Endothelial cell of umbilical vein (primary cell): ENCODE results near the gene MAML3. TPM values are rescaled to one million over a fixed set of nuclear protein-coding genes. Genes with fewer than 3 reads are reported as not detected.
A peak's percentile ranks its signal among the peaks of the same experiment; 100 is the strongest.

Experiments
- BruUV-seq: library from RNA; stranded (reverse); fragments of 400-500 nt; replicated peaks from 2 replicates; lab custom pipeline; 2021; lab: Mats Ljungman, UMichigan
- CTCF ChIA-PET: fragments of 300-600, 350-600 bp; sonication (Branson Sonifier 250); formaldehyde crosslinking; loops from one replicate; lab custom pipeline; 2021; ENCODE audit warnings: antibody characterized with exemption, inconsistent platforms; lab: Charles Lee
- POLR2A ChIA-PET: fragments of 300-600, 350-600 bp; sonication (Branson Sonifier 250); formaldehyde crosslinking; loops from one replicate; lab custom pipeline; 2021; ENCODE audit warnings: antibody characterized with exemption, inconsistent platforms; lab: Charles Lee
- DNase-seq: peaks from one replicate; pipeline ENCODE4 v3.0.0-alpha.2; 2011; ENCODE audit warnings: low read depth, low spot score
- FAIRE-seq: peaks from 2 replicates; lab custom pipeline; 2011; peaks lifted over from hg19 to GRCh38; lab: Jason Lieb, UNC
- H2AFZ ChIP-seq: 2 replicates; pipeline ENCODE4 v1.6.0; 2012; ENCODE audit warnings: low read depth, low read length, control low read depth, inconsistent platforms
- H3K27ac ChIP-seq: 2 replicates; pipeline ENCODE4 v1.5.1; 2011; ENCODE audit warnings: low read depth, mild to moderate bottlenecking, control low read depth, low read length, moderate library complexity; ENCODE audit not compliant: insufficient read depth
- H3K27me3 ChIP-seq, 2 experiments: 2 replicates each; pipeline versions ENCODE4 v1.6.0 to v1.6.1; 2011; ENCODE audit warnings: low read length in 2 of 2, mixed read lengths in 1 of 2; ENCODE audit not compliant: control insufficient read depth in 2 of 2, insufficient read depth in 2 of 2
- H3K36me3 ChIP-seq, 2 experiments: 2 replicates in 1 of 2; 3 replicates in 1 of 2; pipeline ENCODE4 v1.5.1; 2011; ENCODE audit warnings: low read length in 2 of 2, mild to moderate bottlenecking in 1 of 2, moderate library complexity in 1 of 2; ENCODE audit not compliant: control insufficient read depth in 2 of 2, insufficient read depth in 2 of 2; ENCODE audit errors: extremely low read depth in 1 of 2
- H3K4me1 ChIP-seq: 3 replicates; pipeline ENCODE4 v1.5.1; 2011; ENCODE audit warnings: mild to moderate bottlenecking, low read length; ENCODE audit not compliant: control insufficient read depth, insufficient read depth; ENCODE audit errors: extremely low read depth
- H3K4me2 ChIP-seq: 2 replicates; pipeline ENCODE4 v1.6.1; 2011; ENCODE audit warnings: low read length, control low read depth, mixed read lengths; ENCODE audit not compliant: insufficient read depth
- H3K4me3 ChIP-seq, 3 experiments: fragments of 200-600 bp in 1 of 3; sonication (generic), shearing (Covaris generic) in 1 of 3; replicated peaks in 1 of 3; 2 replicates each; pipeline ENCODE4 v1.5.1; 2011 to 2016; ENCODE audit warnings: control low read depth in 3 of 3, low read length in 3 of 3, mild to moderate bottlenecking in 2 of 3, inconsistent platforms in 1 of 3, low read depth in 1 of 3, moderate library complexity in 1 of 3; ENCODE audit not compliant: insufficient read depth in 1 of 3
- H3K79me2 ChIP-seq: 2 replicates; pipeline ENCODE4 v1.6.0; 2012; ENCODE audit warnings: low read length, inconsistent platforms; ENCODE audit not compliant: control insufficient read depth, insufficient read depth
- H3K9ac ChIP-seq: replicated peaks from 2 replicates; pipeline ENCODE3; 2011; ENCODE audit warnings: low read length, control low read depth; ENCODE audit not compliant: insufficient read depth; ENCODE audit errors: extremely low read depth
- H3K9me1 ChIP-seq: replicated peaks from 3 replicates; pipeline ENCODE4 v1.6.0; 2011; ENCODE audit warnings: mild to moderate bottlenecking, low read length; ENCODE audit not compliant: control insufficient read depth, insufficient read depth; ENCODE audit errors: extremely low read depth
- H3K9me3 ChIP-seq: replicated peaks from 2 replicates; pipeline ENCODE4 v1.5.1; 2012; ENCODE audit warnings: low read length, inconsistent platforms; ENCODE audit not compliant: control insufficient read depth, insufficient read depth
- H4K20me1 ChIP-seq: replicated peaks from 2 replicates; pipeline ENCODE3; 2011; ENCODE audit warnings: mild to moderate bottlenecking, low read length; ENCODE audit not compliant: control insufficient read depth, insufficient read depth; ENCODE audit errors: extremely low read depth
- EZH2 ChIP-seq: IDR thresholded peaks from 2 replicates; pipeline ENCODE4 v1.6.1; 2012; ENCODE audit warnings: borderline replicate concordance, low read depth, mild to moderate bottlenecking, moderate library complexity, low read length, inconsistent platforms; ENCODE audit not compliant: severe bottlenecking
- FOS ChIP-seq: IDR thresholded peaks from 2 replicates; pipeline ENCODE4 v1.6.1; 2011; ENCODE audit warnings: mild to moderate bottlenecking, low read length, moderate library complexity, borderline replicate concordance; ENCODE audit not compliant: insufficient read depth
- GATA2 ChIP-seq: IDR thresholded peaks from 2 replicates; pipeline ENCODE4 v1.7.0; 2011; ENCODE audit warnings: low read depth, mild to moderate bottlenecking, moderate library complexity, mixed read lengths, low read length; ENCODE audit not compliant: insufficient read length, insufficient read depth
- JUN ChIP-seq: IDR thresholded peaks from 2 replicates; pipeline ENCODE4 v1.6.1; 2011; ENCODE audit warnings: borderline replicate concordance, low read depth; ENCODE audit not compliant: insufficient read length, insufficient read depth
- MYC ChIP-seq: IDR thresholded peaks from one replicate; pipeline ENCODE4 v1.6.1; 2011; ENCODE audit warnings: mild to moderate bottlenecking, low read depth, low read length
- POLR2AphosphoS5 ChIP-seq: IDR thresholded peaks from 2 replicates; pipeline ENCODE4 v1.6.1; 2012; ENCODE audit warnings: low read depth, mild to moderate bottlenecking, control low read depth, low read length, moderate library complexity; ENCODE audit not compliant: insufficient read depth
- dilution Hi-C: fragments of 300-500 bp; cut with MboI; formaldehyde crosslinking; loops from one replicate; pipeline ENCODE4 v1.15.0; 2019; ENCODE audit warnings: low sequenced_read_pairs; ENCODE audit not compliant: extremely low pct_ligation_motif_present
- intact Hi-C: fragments of 100-400 bp; cut with micrococcal nuclease; formaldehyde crosslinking; loops from one replicate; pipeline ENCODE4 v1.10.0; 2022
- polyA plus RNA-seq, 4 experiments: library from polyadenylated mRNA; depleted of rRNA in 3 of 4; stranded (reverse) in 3 of 4; unstranded in 1 of 4; fragments of >200 nt; gene quantifications; 2 replicates each; pipeline versions ENCODE4 v1.2.1 to v1.2.3, GENCODE V29; 2011 to 2012; ENCODE audit warnings: missing spikeins in 1 of 4
- total RNA-seq: library from RNA; stranded (reverse); gene quantifications from 2 replicates; pipeline ENCODE4 v1.2.3, GENCODE V29; 2021
- TF ChIP-seq, protein P1 (sequence below): IDR thresholded peaks from 2 replicates; pipeline ENCODE4 v1.6.1; 2011; ENCODE audit not compliant: insufficient read depth, insufficient read length
- TF ChIP-seq, protein P2 (sequence below), 2 donors: IDR thresholded peaks; 1 replicate in 1 of 2; 2 replicates in 1 of 2; pipeline ENCODE4 v1.5.1; 2011; ENCODE audit warnings: low read length in 2 of 2, mild to moderate bottlenecking in 2 of 2, moderate library complexity in 2 of 2, control low read depth in 1 of 2, inconsistent platforms in 1 of 2, low read depth in 1 of 2; ENCODE audit not compliant: insufficient read depth in 1 of 2; ENCODE audit errors: extremely low read depth in 1 of 2

The MAML3 gene
- total and polyA plus RNA-seq, 2 donors (not counting 3 experiments of a cell fraction or from before 2014, with no cell fraction given), result 14.0 to 20.3 TPM

DNA sequence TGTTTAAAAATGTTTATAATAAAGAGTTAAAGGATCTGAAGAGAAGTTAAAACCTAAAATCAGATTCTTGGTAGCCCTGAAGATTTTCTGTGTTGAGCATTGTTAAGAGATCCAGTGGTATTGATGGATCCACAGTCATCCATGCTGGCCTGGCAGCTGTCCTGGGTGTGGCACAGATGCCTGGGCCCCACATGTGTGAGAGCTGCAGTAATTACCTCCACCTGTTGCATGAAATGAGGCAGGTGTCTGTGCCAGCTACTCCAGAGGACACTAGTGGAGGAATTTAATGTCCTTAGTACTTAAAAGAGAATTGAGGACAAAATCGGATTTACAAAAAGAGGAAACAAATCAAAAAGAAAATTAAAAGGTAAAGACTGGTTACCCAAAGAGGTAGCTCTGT, 444.3 kb downstream of the MAML3 start:
- Histone ChIP-seq H4K20me1 (no peaks in the 10 kb centered on the region), H3K4me3 (no peak overlapping the region), H3K9ac (no peak overlapping the region), H2AFZ (no peak overlapping the region), H3K9me3 (no peaks in the 10 kb centered on the region), H3K27me3 (no peaks in the 10 kb centered on the region), H3K9me1 (no peaks in the 10 kb centered on the region), H3K36me3 (no peaks in the 10 kb centered on the region), H3K4me1 (peaks cover 10% of the 10 kb centered on the region), H3K4me2 (no peak overlapping the region), H3K79me2 (no peaks in the 10 kb centered on the region), H3K27ac (no peak overlapping the region)
- no TSS peak for BruUV-seq
- dilution Hi-C loops (no loop called here), intact Hi-C loops (no loop called here)
- CTCF ChIA-PET, result interaction anchor here (0.8 to 1.1 kb wide), 3 partner anchors 53 to 57 kb away, joined by 3 read pairs; no protein-coding TSS in a partner anchor
- no peak for TF ChIP-seq JUN
- TF ChIP-seq POLR2AphosphoS5, result no peak
- TF ChIP-seq MYC, result no peak
- TF ChIP-seq FOS, result no peak
- TF ChIP-seq EZH2, result no peak
- TF ChIP-seq GATA2, result no peak
- DNase-seq (no peak), FAIRE-seq (no peak)
- POLR2A ChIA-PET, result no interaction called here

DNA sequence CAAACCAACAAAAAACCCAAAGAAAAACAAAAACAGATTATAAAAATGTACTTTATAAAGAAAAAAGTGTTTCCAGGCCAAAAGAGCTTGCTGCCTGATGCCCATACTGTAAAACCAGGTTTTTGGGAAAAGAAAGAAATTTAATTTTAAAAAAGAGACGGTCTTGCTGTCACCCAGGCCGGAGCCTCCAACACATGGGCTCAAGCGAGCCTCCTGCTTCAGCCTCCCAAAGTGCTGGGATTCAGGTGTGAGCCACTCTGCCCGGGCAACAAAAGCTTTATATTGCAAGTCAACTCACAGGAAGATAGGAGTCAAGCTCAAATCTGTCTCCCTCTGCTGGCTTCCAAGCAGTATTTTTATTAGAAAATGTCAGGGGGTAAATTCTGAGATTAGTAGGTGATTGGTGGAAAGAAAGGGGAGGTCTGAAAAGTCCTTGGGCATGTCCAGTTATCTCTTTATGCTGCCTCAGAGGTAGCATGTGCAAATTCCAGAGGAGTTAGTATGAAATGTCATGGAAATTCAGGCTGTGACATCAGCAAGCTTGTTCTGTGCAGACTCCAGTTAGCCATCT, 449.0 kb downstream of the MAML3 start:
- peaks cover 0 to 1% of the 10 kb centered on the region in 2 experiments for H3K36me3 ChIP-seq
- no peak overlapping the region for H3K4me3 ChIP-seq
- H3K4me1 ChIP-seq, result no peaks in the 10 kb centered on the region
- H3K27ac ChIP-seq, result no peak overlapping the region
- H2AFZ ChIP-seq, result no peak overlapping the region
- dilution Hi-C loops, result no loop called here
- intact Hi-C loops, result loop anchor here (1.0 kb wide), 1 partner anchor 48 kb away; no protein-coding TSS in a partner anchor
- ChIA-PET CTCF (interaction anchor here (0.6 to 3.9 kb wide), 20 partner anchors 9 to 563 kb away, joined by 3 to 51 read pairs (median 4); partner anchors contain the start of gene MGST2), POLR2A (interaction anchor here (0.6 kb wide), 1 partner anchor 482 kb away, joined by 3 read pairs; no protein-coding TSS in a partner anchor)
- no peak overlapping the region for H3K4me2 ChIP-seq
- no peaks in the 10 kb centered on the region for H3K79me2 ChIP-seq
- no peaks in the 10 kb centered on the region for H4K20me1 ChIP-seq
- DNase-seq (peak; percentile 15), FAIRE-seq (no peak)
- H3K27me3 ChIP-seq, result no peaks in the 10 kb centered on the region
- no TSS peak for BruUV-seq
- no peaks in the 10 kb centered on the region for H3K9me1 ChIP-seq
- TF ChIP-seq, protein P1, sequence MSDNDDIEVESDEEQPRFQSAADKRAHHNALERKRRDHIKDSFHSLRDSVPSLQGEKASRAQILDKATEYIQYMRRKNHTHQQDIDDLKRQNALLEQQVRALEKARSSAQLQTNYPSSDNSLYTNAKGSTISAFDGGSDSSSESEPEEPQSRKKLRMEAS, result no peak
- TF ChIP-seq, protein P2, sequence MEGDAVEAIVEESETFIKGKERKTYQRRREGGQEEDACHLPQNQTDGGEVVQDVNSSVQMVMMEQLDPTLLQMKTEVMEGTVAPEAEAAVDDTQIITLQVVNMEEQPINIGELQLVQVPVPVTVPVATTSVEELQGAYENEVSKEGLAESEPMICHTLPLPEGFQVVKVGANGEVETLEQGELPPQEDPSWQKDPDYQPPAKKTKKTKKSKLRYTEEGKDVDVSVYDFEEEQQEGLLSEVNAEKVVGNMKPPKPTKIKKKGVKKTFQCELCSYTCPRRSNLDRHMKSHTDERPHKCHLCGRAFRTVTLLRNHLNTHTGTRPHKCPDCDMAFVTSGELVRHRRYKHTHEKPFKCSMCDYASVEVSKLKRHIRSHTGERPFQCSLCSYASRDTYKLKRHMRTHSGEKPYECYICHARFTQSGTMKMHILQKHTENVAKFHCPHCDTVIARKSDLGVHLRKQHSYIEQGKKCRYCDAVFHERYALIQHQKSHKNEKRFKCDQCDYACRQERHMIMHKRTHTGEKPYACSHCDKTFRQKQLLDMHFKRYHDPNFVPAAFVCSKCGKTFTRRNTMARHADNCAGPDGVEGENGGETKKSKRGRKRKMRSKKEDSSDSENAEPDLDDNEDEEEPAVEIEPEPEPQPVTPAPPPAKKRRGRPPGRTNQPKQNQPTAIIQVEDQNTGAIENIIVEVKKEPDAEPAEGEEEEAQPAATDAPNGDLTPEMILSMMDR (IDR thresholded peaks at IDR 0.05; ENCODE audit: extremely low read depth in 1 of 2, insufficient read depth in 1 of 2, low read depth in 1 of 2, low read length in 2 of 2), result peak; percentile 19 to 38
- H3K9ac ChIP-seq, result no peak overlapping the region
- H3K9me3 ChIP-seq, result no peaks in the 10 kb centered on the region
